Astrocyte of the spinal cord (primary cell): Measurements from ENCODE around the gene HSF5.

Experiments
- DNase-seq: peaks from one replicate; pipeline ENCODE4 v3.0.0; 2011; ENCODE audit warnings: low read depth, low spot score
- H3K4me3 ChIP-seq: 2 replicates; pipeline ENCODE4 v1.5.1; 2011; ENCODE audit warnings: low read depth, mild to moderate bottlenecking, low read length, moderate library complexity
- in situ Hi-C: cut with HindIII; loops from 2 replicates; pipeline ENCODE4 v1.10.0; 2017; ENCODE audit warnings: low sequenced_read_pairs
- TF ChIP-seq, protein P1 (sequence below): IDR thresholded peaks from 2 replicates; pipeline ENCODE4 v1.5.1; 2012; ENCODE audit warnings: low read depth, mild to moderate bottlenecking, low read length, inconsistent platforms

The HSF5 gene

DNA sequence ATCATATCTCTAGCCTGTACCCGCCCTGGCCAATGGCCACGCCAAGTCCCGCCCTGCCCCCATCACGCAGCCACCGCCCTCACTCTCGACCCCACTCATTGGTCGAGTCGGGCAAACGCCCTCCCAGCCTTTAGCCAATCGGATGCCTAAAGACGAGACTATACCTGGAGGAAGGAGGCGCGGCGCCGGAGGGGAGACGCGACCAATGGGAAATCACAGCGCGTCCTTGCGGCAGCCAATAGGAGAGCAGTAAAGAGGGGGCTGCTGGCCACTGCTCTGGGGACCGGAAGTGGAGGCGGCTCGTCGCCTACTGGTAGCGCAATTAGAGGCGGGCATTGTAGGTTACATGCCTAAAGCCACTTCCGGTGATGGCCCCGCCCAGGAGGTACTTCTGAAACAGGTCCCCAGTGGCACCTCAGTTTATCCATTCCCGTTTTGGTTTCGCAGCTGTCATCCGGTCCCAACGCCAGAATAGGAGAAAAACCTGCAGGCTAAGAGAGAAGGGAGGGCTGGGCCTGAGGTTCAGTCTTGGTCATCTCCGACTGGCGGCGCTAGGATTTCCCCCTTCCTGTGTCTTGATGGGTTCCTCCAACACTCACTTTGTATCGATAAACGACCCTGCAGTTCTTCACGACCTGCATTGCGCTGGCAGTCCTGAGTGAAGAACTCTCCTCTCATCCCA is 29.9 kb upstream of the HSF5 start:
- peak; percentile 100 for DNase-seq
- peak overlapping the region; percentile 70 for H3K4me3 ChIP-seq
- in situ Hi-C loops: no loop called here
- TF ChIP-seq, protein P1, sequence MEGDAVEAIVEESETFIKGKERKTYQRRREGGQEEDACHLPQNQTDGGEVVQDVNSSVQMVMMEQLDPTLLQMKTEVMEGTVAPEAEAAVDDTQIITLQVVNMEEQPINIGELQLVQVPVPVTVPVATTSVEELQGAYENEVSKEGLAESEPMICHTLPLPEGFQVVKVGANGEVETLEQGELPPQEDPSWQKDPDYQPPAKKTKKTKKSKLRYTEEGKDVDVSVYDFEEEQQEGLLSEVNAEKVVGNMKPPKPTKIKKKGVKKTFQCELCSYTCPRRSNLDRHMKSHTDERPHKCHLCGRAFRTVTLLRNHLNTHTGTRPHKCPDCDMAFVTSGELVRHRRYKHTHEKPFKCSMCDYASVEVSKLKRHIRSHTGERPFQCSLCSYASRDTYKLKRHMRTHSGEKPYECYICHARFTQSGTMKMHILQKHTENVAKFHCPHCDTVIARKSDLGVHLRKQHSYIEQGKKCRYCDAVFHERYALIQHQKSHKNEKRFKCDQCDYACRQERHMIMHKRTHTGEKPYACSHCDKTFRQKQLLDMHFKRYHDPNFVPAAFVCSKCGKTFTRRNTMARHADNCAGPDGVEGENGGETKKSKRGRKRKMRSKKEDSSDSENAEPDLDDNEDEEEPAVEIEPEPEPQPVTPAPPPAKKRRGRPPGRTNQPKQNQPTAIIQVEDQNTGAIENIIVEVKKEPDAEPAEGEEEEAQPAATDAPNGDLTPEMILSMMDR: no peak

DNA sequence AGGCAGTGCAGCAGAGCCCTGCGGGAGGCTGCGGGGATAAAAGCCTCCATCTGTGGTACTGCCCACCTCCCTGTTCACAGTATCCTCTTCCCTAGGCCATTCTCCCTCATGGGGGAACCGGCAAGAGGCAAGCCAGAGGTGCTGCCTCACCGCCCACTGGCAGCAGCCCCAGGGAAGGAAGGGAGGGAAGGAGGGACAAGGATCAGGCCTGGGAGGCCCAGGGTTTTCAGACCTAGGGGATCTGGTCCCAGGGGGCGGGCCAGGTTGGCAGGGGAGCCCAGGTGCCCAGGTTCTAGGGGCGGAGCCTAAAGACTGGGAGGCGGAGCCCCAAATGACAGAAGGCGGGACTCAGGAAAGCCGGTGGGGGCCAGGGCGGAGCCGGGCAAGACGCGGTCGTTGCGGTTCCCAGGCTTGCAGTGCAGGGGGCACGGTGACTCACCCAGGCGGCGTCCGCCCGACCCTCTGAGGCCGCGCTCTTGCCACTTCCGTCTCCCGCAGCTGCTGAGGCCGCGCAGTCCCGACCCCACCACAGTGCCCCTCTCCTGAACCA is 29.2 kb upstream of the HSF5 start:
- in situ Hi-C loops: no loop called here
- no peak for DNase-seq
- TF ChIP-seq, protein P1: no peak
- H3K4me3 ChIP-seq: peak overlapping the region; percentile 70

DNA sequence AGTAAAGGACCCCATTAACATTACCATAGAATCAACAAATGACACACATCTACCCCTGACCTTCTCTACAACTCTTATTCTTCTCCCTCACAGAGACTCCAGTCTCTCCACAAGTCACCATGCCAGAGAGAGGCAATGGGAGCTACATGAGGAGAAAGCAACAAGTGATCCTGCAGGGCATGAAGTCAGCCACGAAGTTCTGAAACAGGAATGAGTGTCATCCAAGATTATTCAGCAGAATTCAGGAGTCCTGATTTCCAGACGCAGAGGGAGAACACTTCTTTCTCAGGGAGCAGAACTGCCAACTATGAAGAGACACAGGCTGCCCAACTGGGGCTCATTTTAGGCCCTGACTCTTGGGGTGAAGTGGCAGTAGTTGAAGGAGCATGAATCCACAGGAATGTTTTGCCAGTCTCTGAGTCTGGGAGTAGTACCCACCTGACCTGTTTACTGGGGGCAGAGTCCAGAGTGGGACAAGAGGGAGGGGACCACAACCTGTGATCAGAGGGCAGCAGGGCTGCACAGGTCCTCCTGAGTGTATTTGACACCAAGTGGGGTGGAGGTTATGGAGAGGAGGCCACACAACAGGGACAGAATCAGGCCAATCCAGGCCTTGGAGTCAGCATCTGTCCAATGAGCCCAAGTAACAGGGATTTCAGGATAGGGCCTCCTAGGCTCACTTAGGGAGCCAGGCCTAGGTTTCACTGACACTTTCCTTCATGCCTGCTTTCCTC is 28.6 kb upstream of the HSF5 start:
- no peak for DNase-seq
- TF ChIP-seq, protein P1: no peak
- peak overlapping the region; percentile 70 for H3K4me3 ChIP-seq
- in situ Hi-C loops: no loop called here

DNA sequence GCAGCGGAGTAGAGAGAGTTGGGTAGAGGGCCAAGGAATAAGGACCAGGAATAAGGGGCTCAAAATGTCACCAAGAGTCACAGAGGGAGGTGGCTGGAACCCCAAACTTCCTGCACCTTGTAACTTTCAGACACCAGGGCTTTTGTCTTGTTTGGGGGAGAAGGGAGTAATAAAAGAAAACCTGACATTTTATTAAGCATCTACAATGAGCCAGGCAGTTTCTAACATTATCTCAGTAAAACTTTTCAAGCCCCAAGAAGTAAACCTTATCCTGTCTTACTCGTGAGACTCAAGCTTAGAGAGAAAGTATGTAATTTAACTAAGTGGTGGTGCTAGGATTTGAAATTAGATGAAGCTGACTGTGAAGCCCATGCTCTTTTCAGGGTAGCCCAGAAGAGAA is 27.1 kb upstream of the HSF5 start:
- H3K4me3 ChIP-seq: no peak overlapping the region
- in situ Hi-C loops: no loop called here
- TF ChIP-seq, protein P1: no peak
- DNase-seq: no peak

DNA sequence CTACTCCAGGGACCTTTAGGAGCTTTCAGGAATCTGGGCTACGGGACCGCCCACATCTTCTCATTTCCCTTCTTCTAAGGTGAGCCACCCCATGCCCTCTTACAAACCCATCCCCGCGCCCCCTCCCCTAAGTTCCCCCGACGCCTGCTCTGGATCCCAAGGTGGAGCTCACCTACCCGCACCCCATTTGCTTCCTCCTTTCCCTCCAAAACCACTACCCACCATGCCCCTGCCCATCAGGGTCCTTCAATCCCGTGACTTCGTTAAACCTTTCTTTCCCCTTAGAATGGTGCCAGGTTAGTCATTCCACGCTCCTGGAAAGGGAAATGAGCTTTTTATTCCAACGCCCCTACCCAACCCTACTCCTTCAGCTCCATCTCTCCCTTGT is 26.6 kb upstream of the HSF5 start:
- in situ Hi-C loops: no loop called here
- TF ChIP-seq, protein P1: no peak

DNA sequence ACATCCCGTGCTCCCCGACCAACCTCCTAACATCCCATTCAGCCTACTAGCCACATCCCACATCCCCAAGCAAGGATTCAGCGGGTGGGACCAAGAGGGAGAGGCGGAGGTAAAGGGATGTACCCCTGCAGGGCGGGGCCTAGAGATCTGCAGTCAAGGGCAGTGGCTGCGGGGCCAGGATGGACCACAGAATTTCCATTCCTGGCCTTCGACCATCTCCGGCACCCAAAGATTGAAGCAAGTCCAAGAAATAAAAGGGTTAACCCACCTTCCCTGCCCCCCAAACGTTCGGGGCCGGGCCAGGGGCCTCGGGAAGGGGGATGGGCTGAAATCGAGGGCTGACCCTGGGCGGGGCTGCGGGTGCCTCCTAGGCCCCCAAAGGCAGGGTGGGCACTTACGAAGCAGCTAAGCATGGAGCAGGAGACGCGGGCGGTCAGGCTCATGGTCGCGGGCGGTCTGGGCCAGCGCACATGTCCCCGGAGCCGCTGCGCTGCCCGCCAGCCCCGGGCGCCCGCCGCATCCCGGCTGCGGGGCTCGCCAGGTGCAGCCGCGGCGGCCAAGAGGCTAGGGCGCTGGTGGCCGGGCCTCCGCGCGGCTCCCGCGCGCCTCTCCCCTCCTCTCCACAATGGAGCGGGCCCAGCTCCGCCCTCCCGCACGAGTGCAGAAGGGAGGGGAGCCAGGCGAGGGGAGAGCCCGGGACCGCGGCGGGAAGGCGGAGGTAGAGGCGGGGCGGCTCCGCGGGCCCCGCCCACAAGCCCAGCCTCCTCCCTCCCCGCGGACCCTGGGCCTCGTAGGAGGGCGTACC is 26.0 kb upstream of the HSF5 start, which contains the start of gene MTMR4:
TSS of gene MTMR4 (minus strand) at position 674 of the 805 bp plus-strand sequence. CDS start at position 443, 231 bp downstream.
- DNase-seq: peak; percentile 66
- TF ChIP-seq, protein P1: no peak
- in situ Hi-C loops: no loop called here

More for the DNA sequence above, 26.6 kb upstream of the HSF5 start:
- DNase-seq: no peak
- H3K4me3 ChIP-seq: peak overlapping the region; percentile 79

More for the DNA sequence above, 26.0 kb upstream of the HSF5 start, which contains the start of gene MTMR4:
- H3K4me3 ChIP-seq: peak within 1 kb of the TSS; percentile 79
